Lower lobe of right lung (tissue), 2 donors: ENCODE measurements around the gene PLXNB1. TPM values are rescaled to one million over a fixed set of nuclear protein-coding genes. Genes with fewer than 3 reads are reported as not detected.
A peak's percentile ranks its signal among the peaks of the same experiment; 100 is the strongest.

Experiments used
- ATAC-seq, 2 donors: fragments of 200-7000 bp; cut with Tn5 transposase; one replicate each; pipeline ENCODE4 v1.9.1; 2020 to 2022; ENCODE audit warnings: mild to moderate bottlenecking in 2 of 2, moderate library complexity in 2 of 2
- DNase-seq: peaks from one replicate; pipeline ENCODE4 v3.0.0-alpha.2; 2020
- H3K27ac ChIP-seq: fragments of 200-600 bp; one replicate; pipeline ENCODE4 v1.8.0; 2022
- H3K27me3 ChIP-seq: fragments of 200-600 bp; one replicate; pipeline ENCODE4 v1.8.0; 2022; ENCODE audit warnings: low read depth
- H3K36me3 ChIP-seq: fragments of 200-600 bp; one replicate; pipeline ENCODE4 v1.8.0; 2022; ENCODE audit warnings: mild to moderate bottlenecking
- H3K4me1 ChIP-seq: fragments of 200-600 bp; one replicate; pipeline ENCODE4 v1.8.0; 2022
- H3K4me3 ChIP-seq: fragments of 200-600 bp; one replicate; pipeline ENCODE4 v1.8.0; 2022; ENCODE audit warnings: mild to moderate bottlenecking
- H3K9me3 ChIP-seq: fragments of 200-600 bp; one replicate; pipeline ENCODE4 v1.8.0; 2022
- intact Hi-C: fragments of 100-400 bp; cut with DNase I; formaldehyde crosslinking; loops from one replicate; pipeline ENCODE4 v1.11.0; 2022
- total RNA-seq: library from RNA; stranded (reverse); fragmentation: NEBNext Ultra II Directional; extraction: Animal tissue kit (Norgen Biotek cat#: 25700); gene quantifications from one replicate; pipeline ENCODE4 v1.2.1, GENCODE V29; 2021
- TF ChIP-seq, protein P1 (sequence below): fragments of 200-600 bp; IDR thresholded peaks from one replicate; pipeline ENCODE4 v1.8.0; 2022; ENCODE audit warnings: antibody characterized with exemption, mild to moderate bottlenecking
- donor health status: DM: no; HTN: yes; CAD: no; lungs with severe emphysema.

The PLXNB1 gene
- total RNA-seq, 1 donor from 2014 or later: 94.3 TPM

DNA sequence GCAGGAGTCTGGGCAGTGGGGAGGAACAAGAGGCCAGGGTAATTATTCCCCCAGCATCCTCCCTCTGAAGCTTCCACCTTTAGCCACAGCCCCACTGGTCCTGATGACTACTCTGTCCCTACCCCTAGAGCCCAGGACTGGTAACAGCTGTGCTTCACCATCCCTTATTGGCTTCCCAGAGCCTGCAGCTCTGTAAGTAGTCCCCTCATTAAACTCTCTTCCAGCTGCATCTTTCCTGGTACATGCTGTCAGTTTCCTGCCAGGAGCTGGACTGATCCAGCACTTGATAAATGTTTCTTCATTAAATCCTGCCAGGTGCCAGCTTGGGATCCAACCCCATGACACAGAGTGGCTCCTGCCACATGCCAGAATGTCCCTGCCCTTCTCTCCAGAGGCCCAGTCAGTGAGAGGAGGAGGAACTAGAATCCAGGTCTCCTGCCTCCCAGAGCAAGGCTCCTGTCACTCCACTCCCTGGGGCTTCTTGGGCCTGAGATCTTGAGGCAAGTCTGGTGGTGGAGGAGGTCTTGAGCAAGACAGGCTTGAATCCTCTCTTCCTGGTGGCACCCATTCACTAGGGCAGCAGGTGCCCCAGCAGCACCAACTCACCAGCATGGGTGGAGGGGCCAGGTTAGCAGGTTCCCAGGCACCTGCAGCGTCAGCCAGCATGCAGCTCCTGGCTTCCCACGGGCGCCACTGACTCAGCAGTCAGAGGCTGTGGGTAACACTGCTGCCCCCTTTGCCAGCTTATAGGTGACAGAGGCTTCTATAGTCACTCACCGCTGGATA, 30.3 kb downstream of the PLXNB1 start:
- Histone ChIP-seq H3K4me3 (no peak overlapping the region), H3K36me3 (peaks cover 9% of the 10 kb centered on the region), H3K27me3 (no peaks in the 10 kb centered on the region), H3K4me1 (peaks cover 8% of the 10 kb centered on the region), H3K27ac (no peak overlapping the region), H3K9me3 (no peaks in the 10 kb centered on the region)
- intact Hi-C loops: loop anchor here (5.0 kb wide), 1 partner anchor 38 kb away; no protein-coding TSS in a partner anchor
- TF ChIP-seq, protein P1, sequence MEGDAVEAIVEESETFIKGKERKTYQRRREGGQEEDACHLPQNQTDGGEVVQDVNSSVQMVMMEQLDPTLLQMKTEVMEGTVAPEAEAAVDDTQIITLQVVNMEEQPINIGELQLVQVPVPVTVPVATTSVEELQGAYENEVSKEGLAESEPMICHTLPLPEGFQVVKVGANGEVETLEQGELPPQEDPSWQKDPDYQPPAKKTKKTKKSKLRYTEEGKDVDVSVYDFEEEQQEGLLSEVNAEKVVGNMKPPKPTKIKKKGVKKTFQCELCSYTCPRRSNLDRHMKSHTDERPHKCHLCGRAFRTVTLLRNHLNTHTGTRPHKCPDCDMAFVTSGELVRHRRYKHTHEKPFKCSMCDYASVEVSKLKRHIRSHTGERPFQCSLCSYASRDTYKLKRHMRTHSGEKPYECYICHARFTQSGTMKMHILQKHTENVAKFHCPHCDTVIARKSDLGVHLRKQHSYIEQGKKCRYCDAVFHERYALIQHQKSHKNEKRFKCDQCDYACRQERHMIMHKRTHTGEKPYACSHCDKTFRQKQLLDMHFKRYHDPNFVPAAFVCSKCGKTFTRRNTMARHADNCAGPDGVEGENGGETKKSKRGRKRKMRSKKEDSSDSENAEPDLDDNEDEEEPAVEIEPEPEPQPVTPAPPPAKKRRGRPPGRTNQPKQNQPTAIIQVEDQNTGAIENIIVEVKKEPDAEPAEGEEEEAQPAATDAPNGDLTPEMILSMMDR: no peak
- ATAC-seq (peak; percentile 9 to 12), DNase-seq (no peak)

DNA sequence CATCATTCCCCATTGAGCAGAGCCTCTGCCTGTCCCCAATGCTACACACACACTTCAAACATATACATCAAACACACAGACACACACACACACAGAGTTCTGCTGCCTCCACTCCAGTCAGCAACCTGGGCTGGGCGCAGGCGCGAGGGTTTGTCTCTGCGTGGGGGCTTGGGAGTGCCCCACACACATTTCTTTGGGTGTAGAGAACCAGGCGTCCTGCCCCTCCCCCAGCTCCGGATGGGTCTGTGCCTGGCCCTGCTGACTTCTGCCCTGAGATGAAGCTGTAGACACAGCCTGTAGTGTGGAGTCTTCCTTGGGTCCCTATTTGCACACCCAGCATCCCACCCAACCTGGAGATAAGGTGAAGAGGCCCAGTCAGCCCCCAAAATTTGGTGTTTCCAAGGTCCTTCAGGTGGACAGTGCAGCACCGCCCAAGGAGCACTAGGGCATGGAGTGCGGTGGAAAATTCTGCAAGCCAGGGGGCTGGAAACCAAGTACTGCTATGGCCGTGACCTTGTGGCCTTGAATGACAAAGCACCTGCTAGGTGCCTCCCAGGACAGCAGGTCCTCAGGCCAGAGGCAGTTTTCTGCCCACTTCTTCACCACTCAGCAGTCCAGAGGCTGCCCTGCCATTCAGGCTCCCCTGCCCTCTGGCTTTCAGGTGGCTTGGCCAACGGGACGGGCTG, 31.0 kb downstream of the PLXNB1 start:
- no peaks in the 10 kb centered on the region for H3K9me3 ChIP-seq
- H3K4me1 ChIP-seq: peaks cover 8% of the 10 kb centered on the region
- H3K27me3 ChIP-seq: no peaks in the 10 kb centered on the region
- TF ChIP-seq, protein P1: no peak
- peak; percentile 8 to 15 for ATAC-seq
- H3K4me3 ChIP-seq: no peak overlapping the region
- intact Hi-C loops: no loop called here
- DNase-seq: no peak
- no peak overlapping the region for H3K27ac ChIP-seq
- peaks cover 4% of the 10 kb centered on the region for H3K36me3 ChIP-seq

DNA sequence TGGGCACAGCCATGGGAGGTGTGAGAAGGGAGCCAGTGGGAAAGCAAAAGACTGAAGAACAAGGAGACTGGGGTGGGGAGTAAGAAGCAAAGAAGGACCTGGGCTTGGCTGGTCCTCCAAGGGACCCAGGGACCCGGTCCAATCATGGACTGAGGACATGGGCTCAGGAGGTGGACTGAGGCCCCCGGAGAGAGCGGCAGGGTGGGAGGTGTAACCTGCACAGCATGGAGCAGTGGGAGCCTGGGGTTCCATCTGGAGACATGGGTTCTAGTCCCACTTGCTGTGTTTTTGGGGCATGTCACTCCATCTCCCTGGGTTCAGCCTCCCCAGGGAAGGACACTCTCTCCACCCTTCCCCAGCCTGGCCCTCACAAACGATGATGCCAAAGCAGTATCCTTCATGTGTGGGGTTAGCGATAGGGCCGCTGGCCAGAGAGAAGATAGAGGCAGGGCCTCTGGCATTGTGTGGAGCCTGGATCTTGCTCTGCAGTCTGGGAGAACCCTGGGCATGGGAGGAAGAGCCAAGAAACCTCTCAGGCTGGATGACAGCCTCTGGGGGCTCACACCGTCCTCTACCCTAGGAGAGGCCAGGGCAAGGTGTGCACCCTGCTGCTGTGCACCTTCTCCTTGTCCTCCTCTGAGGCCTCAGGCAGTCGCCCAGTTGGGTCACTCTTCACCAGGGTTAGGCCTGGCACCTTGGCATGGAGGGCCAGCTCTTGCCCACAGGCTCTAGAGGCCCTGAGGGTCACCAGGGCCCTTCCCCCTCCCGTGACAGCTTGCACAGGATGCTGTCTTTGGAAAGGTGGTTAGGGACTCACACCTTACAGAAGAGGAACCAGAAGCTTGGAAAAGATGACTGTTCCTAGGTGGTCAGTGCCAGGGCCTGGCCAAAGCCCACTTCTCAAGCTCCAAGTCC, 31.9 kb downstream of the PLXNB1 start:
- Histone ChIP-seq H3K36me3 (no peaks in the 10 kb centered on the region), H3K27ac (no peak overlapping the region), H3K4me3 (no peak overlapping the region), H3K9me3 (no peaks in the 10 kb centered on the region), H3K4me1 (peaks cover 8% of the 10 kb centered on the region), H3K27me3 (no peaks in the 10 kb centered on the region)
- intact Hi-C loops: no loop called here
- TF ChIP-seq, protein P1: no peak
- ATAC-seq (peak in 1 of 2 donors; percentile 31), DNase-seq (no peak)

DNA sequence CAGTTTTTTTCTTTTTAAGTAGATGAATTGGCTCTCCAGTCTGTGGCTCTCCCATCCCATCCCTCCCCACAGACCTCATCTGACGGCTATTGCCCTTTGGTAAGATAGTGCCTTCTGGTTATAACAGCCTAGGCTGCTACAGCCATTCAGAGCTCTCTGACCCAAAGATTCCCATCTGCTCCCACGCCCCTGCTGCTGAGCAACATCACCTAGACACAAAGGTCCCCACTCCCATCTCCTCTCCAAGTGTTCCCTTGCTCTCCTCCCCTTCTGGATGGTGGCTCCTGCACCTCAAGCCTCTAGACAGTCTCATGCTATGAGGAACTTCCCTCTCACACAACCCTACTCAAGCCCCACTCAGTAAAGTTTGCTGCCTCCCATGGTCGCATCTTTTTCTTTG, 34.2 kb downstream of the PLXNB1 start:
- Histone ChIP-seq H3K27ac (no peak overlapping the region), H3K4me3 (no peak overlapping the region)

DNA sequence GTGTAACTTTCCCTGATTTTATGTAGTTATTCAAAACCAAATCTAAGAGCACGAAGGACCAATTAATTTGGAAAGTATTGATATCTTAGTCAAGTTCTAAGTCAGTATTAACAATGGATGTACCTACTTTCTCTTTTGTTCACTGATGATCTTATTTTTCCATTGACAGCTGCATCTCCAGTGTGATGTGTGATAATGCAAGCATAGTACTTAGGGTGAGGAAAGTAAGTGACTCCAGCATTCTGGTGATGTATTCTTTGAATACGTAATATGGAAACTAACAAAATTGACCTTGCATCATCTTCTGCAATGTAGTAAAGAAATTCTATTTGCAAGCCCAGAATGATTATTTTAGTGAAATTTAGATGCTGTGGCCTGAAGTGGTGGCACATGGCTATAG, 35.5 kb downstream of the PLXNB1 start:
- Histone ChIP-seq H3K27ac (no peak overlapping the region), H3K4me3 (no peak overlapping the region), H3K27me3 (no peaks in the 10 kb centered on the region), H3K36me3 (no peaks in the 10 kb centered on the region), H3K9me3 (no peaks in the 10 kb centered on the region), H3K4me1 (no peaks in the 10 kb centered on the region)
- TF ChIP-seq, protein P1: no peak
- intact Hi-C loops: no loop called here
- DNase-seq (no peak), ATAC-seq (no peak)

More for the DNA sequence above, 34.2 kb downstream of the PLXNB1 start:
- ATAC-seq (no peak), DNase-seq (no peak)
- no peaks in the 10 kb centered on the region for H3K9me3 ChIP-seq
- TF ChIP-seq, protein P1: no peak
- no peaks in the 10 kb centered on the region for H3K4me1 ChIP-seq
- no peaks in the 10 kb centered on the region for H3K36me3 ChIP-seq
- no peaks in the 10 kb centered on the region for H3K27me3 ChIP-seq
- intact Hi-C loops: no loop called here
